ENCODE results near the gene MVK.

The MVK gene

DNA sequence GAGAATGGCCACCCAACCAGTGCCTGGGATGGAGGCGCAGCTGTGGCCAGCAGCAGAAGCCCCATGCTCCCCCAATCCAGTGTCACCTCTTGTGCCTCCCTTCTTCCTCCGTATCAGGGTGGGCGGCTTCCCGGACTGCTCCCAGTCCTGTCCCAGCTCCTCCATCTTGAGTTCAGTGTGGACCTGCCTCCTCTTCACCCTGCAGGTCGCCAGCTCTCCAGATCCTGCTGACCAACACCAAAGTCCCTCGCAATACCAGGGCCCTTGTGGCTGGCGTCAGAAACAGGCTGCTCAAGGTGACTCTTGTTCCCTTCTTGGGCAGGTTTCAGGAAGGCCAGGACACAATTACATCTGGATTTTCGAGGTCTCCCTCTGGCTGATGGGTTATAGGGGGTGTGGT, 17.0 kb downstream of the MVK start:
- H3K36me3 ChIP-seq (ENCODE audit: insufficient read depth, low read length) = peaks cover 4% of the 10 kb centered on the region; the same call in 1 of the 2 replicates
- no peaks in the 10 kb centered on the region for H4K20me1 ChIP-seq (ENCODE audit: insufficient read depth, low read length)

DNA sequence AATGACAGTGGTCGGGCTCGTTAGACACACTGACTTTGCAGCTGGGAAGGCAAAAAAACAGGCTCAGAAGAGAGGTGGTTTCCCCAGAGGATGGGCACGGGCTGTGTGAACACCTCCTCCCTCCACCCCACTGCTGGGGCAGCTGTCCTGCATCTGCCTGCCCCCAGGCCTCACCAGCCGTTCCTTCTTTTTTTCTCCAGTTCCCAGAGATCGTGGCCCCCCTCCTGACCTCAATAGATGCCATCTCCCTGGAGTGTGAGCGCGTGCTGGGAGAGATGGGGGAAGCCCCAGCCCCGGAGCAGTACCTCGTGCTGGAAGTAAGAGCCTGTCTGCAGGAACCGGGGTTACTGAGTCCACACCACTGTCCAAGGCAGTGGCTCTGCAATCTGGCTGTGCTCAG, 17.4 kb downstream of the MVK start:
- Histone ChIP-seq H3K36me3 (ENCODE audit: insufficient read depth, low read length) (peaks cover 4% of the 10 kb centered on the region; the same call in 1 of the 2 replicates), H2AFZ (ENCODE audit: low read length) (no peak overlapping the region), H3K4me2 (ENCODE audit: low read length) (no peak overlapping the region), H3K4me1 (ENCODE audit: insufficient read depth, low read length, severe bottlenecking) (no peaks in the 10 kb centered on the region), H4K20me1 (ENCODE audit: insufficient read depth, low read length) (no peaks in the 10 kb centered on the region), H3K27ac (ENCODE audit: low read depth, low read length, poor library complexity, severe bottlenecking) (no peak overlapping the region), H3K79me2 (ENCODE audit: insufficient read depth, low read length) (no peaks in the 10 kb centered on the region), H3K9me3 (ENCODE audit: low read length) (no peaks in the 10 kb centered on the region), H3F3A (ENCODE audit: insufficient read depth, low read length) (no peaks in the 10 kb centered on the region), H3K9me2 (ENCODE audit: low read depth, low read length) (no peaks in the 10 kb centered on the region), H3K27me3 (ENCODE audit: insufficient read depth, low read length) (no peaks in the 10 kb centered on the region), H3K9ac (ENCODE audit: low read length) (no peak overlapping the region), H3K4me3 (ENCODE audit: low read depth, low read length, poor library complexity, severe bottlenecking) (no peak overlapping the region)
- TF ChIP-seq, protein P1, sequence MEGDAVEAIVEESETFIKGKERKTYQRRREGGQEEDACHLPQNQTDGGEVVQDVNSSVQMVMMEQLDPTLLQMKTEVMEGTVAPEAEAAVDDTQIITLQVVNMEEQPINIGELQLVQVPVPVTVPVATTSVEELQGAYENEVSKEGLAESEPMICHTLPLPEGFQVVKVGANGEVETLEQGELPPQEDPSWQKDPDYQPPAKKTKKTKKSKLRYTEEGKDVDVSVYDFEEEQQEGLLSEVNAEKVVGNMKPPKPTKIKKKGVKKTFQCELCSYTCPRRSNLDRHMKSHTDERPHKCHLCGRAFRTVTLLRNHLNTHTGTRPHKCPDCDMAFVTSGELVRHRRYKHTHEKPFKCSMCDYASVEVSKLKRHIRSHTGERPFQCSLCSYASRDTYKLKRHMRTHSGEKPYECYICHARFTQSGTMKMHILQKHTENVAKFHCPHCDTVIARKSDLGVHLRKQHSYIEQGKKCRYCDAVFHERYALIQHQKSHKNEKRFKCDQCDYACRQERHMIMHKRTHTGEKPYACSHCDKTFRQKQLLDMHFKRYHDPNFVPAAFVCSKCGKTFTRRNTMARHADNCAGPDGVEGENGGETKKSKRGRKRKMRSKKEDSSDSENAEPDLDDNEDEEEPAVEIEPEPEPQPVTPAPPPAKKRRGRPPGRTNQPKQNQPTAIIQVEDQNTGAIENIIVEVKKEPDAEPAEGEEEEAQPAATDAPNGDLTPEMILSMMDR (IDR thresholded peaks at IDR 0.05; ENCODE audit: low read length) = no peak
- no peak for TF ChIP-seq EZH2 (IDR thresholded peaks at IDR 0.05; ENCODE audit: borderline replicate concordance, low read length)

More for the DNA sequence above, 17.0 kb downstream of the MVK start:
- TF ChIP-seq, protein P1 (IDR thresholded peaks at IDR 0.05; ENCODE audit: low read length) = no peak
- no peak for TF ChIP-seq EZH2 (IDR thresholded peaks at IDR 0.05; ENCODE audit: borderline replicate concordance, low read length)
- Histone ChIP-seq H2AFZ (ENCODE audit: low read length) (no peak overlapping the region), H3K27me3 (ENCODE audit: insufficient read depth, low read length) (no peaks in the 10 kb centered on the region), H3F3A (ENCODE audit: insufficient read depth, low read length) (no peaks in the 10 kb centered on the region), H3K4me2 (ENCODE audit: low read length) (no peak overlapping the region), H3K9me2 (ENCODE audit: low read depth, low read length) (no peaks in the 10 kb centered on the region), H3K9me3 (ENCODE audit: low read length) (no peaks in the 10 kb centered on the region), H3K27ac (ENCODE audit: low read depth, low read length, poor library complexity, severe bottlenecking) (no peak overlapping the region), H3K4me1 (ENCODE audit: insufficient read depth, low read length, severe bottlenecking) (no peaks in the 10 kb centered on the region), H3K9ac (ENCODE audit: low read length) (no peak overlapping the region), H3K79me2 (ENCODE audit: insufficient read depth, low read length) (no peaks in the 10 kb centered on the region), H3K4me3 (ENCODE audit: low read depth, low read length, poor library complexity, severe bottlenecking) (no peak overlapping the region)

DNA sequence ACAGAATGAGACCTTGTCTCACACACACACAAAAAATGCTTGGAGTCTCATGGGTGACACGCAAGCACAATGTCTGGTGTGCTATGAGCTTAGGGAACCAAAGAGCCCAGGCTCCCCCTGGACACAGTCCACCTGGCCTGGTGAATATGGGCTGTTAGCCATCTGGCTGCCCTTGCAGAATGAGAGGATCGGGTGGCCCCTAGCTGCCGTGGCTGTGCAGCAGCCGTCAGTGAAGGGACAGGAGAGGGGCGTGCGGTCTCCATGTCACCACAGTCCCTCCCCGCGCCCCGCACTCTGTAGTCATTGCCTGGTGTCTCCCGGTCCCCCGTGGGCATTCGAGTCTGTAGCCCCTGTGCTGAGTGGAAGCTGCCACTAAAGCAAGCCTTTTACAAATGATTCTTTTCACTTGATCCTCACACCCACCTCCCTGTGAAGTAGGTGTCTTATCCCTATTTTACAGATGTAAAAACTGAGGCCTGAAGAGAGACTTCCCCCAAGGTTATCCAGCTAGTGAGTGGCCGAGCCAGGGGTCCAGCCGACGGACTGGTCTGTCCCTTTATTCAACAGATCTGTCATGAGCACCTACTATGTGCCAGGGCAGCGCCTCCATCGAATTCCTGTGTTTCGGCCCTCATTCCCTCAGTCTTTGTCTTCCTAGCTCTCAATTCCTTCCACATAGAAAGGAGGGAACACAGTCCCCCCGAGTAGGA, 18.8 kb downstream of the MVK start:
- no peaks in the 10 kb centered on the region for H3K9me3 ChIP-seq (ENCODE audit: low read length)
- H3F3A ChIP-seq (ENCODE audit: insufficient read depth, low read length) = no peaks in the 10 kb centered on the region
- H3K4me2 ChIP-seq (ENCODE audit: low read length) = no peak overlapping the region
- H3K9ac ChIP-seq (ENCODE audit: low read length) = no peak overlapping the region
- peaks cover under 1% of the 10 kb centered on the region; the same call in 1 of the 2 replicates for H3K36me3 ChIP-seq (ENCODE audit: insufficient read depth, low read length)
- H4K20me1 ChIP-seq (ENCODE audit: insufficient read depth, low read length) = no peaks in the 10 kb centered on the region
- no peaks in the 10 kb centered on the region for H3K27me3 ChIP-seq (ENCODE audit: insufficient read depth, low read length)
- no peaks in the 10 kb centered on the region for H3K79me2 ChIP-seq (ENCODE audit: insufficient read depth, low read length)
- no peaks in the 10 kb centered on the region for H3K9me2 ChIP-seq (ENCODE audit: low read depth, low read length)
- no peak overlapping the region for H3K27ac ChIP-seq (ENCODE audit: low read depth, low read length, poor library complexity, severe bottlenecking)
- no peak overlapping the region for H2AFZ ChIP-seq (ENCODE audit: low read length)
- no peak for TF ChIP-seq EZH2 (IDR thresholded peaks at IDR 0.05; ENCODE audit: borderline replicate concordance, low read length)
- TF ChIP-seq, protein P1 (IDR thresholded peaks at IDR 0.05; ENCODE audit: low read length) = no peak
- no peak overlapping the region for H3K4me3 ChIP-seq (ENCODE audit: low read depth, low read length, poor library complexity, severe bottlenecking)
- no peaks in the 10 kb centered on the region for H3K4me1 ChIP-seq (ENCODE audit: insufficient read depth, low read length, severe bottlenecking)

Measured in OCI-LY1 (cell line).